Neural cell (in vitro differentiated cells): ENCODE data around the gene FOXE3. TPM values are rescaled to one million over a fixed set of nuclear protein-coding genes. Genes with fewer than 3 reads are reported as not detected.

Source experiments
- H2AFZ ChIP-seq: fragments of 200-600, 300-800 bp; sonication (generic), shearing (Covaris generic); 2 replicates; pipeline ENCODE4 v1.6.0; 2014; ENCODE audit warnings: low read depth, mild to moderate bottlenecking, antibody characterized with exemption, low read length, moderate library complexity
- H3F3A ChIP-seq: fragments of 200-600 bp; shearing (Covaris generic); 2 replicates; pipeline ENCODE4 v1.6.1; 2016; ENCODE audit warnings: mild to moderate bottlenecking, moderate library complexity, mixed read lengths, antibody characterized with exemption, low read length; ENCODE audit not compliant: insufficient read depth, poor library complexity, severe bottlenecking
- H3K27ac ChIP-seq: fragments of 200-600, 300-800 bp; sonication (generic), shearing (Covaris generic); 2 replicates; pipeline ENCODE4 v1.5.1; 2014; ENCODE audit warnings: mild to moderate bottlenecking, low read length, moderate library complexity
- H3K27me3 ChIP-seq: fragments of 300-800, 200-600 bp; sonication (generic), shearing (Covaris generic); 2 replicates; pipeline ENCODE4 v1.6.0; 2014; ENCODE audit warnings: mild to moderate bottlenecking, low read depth, low read length, moderate library complexity; ENCODE audit not compliant: insufficient read depth
- H3K36me3 ChIP-seq: fragments of 300-800, 200-600 bp; sonication (generic), shearing (Covaris generic); 2 replicates; pipeline ENCODE4 v1.5.1; 2014; ENCODE audit warnings: mild to moderate bottlenecking, antibody characterized with exemption, low read length, moderate library complexity; ENCODE audit not compliant: insufficient read depth
- H3K4me2 ChIP-seq: fragments of 300-800, 200-600 bp; sonication (generic), shearing (Covaris generic); 2 replicates; pipeline ENCODE4 v1.6.0; 2014; ENCODE audit warnings: mild to moderate bottlenecking, low read length
- H3K4me3 ChIP-seq: fragments of 300-800, 200-600 bp; sonication (generic), shearing (Covaris generic); 2 replicates; pipeline ENCODE4 v1.5.1; 2014; ENCODE audit warnings: mild to moderate bottlenecking, low read length, moderate library complexity
- H3K79me2 ChIP-seq: fragments of 200-600 bp; shearing (Covaris generic); replicated peaks from 2 replicates; pipeline ENCODE4 v1.6.0; 2014; ENCODE audit warnings: mild to moderate bottlenecking, low read length, moderate library complexity; ENCODE audit not compliant: insufficient read depth
- H3K9ac ChIP-seq: fragments of 300-800, 200-600 bp; sonication (generic), shearing (Covaris generic); 2 replicates; pipeline ENCODE4 v1.6.1; 2016; ENCODE audit warnings: mild to moderate bottlenecking, low read length, mixed read lengths
- H3K9me2 ChIP-seq: fragments of 200-600 bp; shearing (Covaris generic); 2 replicates; pipeline ENCODE4 v1.6.1; 2016; ENCODE audit warnings: mild to moderate bottlenecking, low read length, mixed read lengths; ENCODE audit not compliant: insufficient read depth
- H3K9me3 ChIP-seq: fragments of 200-600, 300-800 bp; sonication (generic), shearing (Covaris generic); 2 replicates; pipeline ENCODE4 v1.6.1; 2016; ENCODE audit warnings: mild to moderate bottlenecking, mixed run types, low read length, moderate library complexity, mixed read lengths
- H4K20me1 ChIP-seq: fragments of 200-600 bp; shearing (Covaris generic); 2 replicates; pipeline ENCODE4 v1.6.1; 2016; ENCODE audit warnings: mild to moderate bottlenecking, mixed run types; ENCODE audit not compliant: insufficient read depth
- CTCF ChIP-seq: fragments of 450-650 bp; IDR thresholded peaks from 2 replicates; pipeline ENCODE4 v1.5.1; 2014; ENCODE audit warnings: antibody characterized with exemption, mild to moderate bottlenecking, moderate library complexity; ENCODE audit not compliant: poor library complexity, severe bottlenecking
- EP300 ChIP-seq: fragments of 450-650 bp; conservative IDR thresholded peaks from 2 replicates; pipeline ENCODE4 v1.6.1; 2014; ENCODE audit warnings: antibody characterized with exemption, mild to moderate bottlenecking, moderate library complexity; ENCODE audit not compliant: poor library complexity, severe bottlenecking
- EZH2 ChIP-seq: fragments of 200-600, 300-800 bp; shearing (Covaris generic), sonication (generic); IDR thresholded peaks from 2 replicates; pipeline ENCODE4 v1.6.1; 2014; ENCODE audit warnings: antibody characterized with exemption, low read length, borderline replicate concordance, mild to moderate bottlenecking; ENCODE audit not compliant: insufficient read depth, poor library complexity, severe bottlenecking
- MXI1 ChIP-seq: fragments of 450-650 bp; conservative IDR thresholded peaks from 2 replicates; pipeline ENCODE4 v1.6.1; 2014; ENCODE audit warnings: antibody characterized with exemption, mild to moderate bottlenecking; ENCODE audit not compliant: poor library complexity, severe bottlenecking
- POLR2AphosphoS5 ChIP-seq: IDR thresholded peaks from 2 replicates; pipeline ENCODE4 v1.6.1; 2012
- RAD21 ChIP-seq: fragments of 450-650 bp; conservative IDR thresholded peaks from 2 replicates; pipeline ENCODE4 v1.6.1; 2014; ENCODE audit warnings: antibody characterized with exemption, mild to moderate bottlenecking, moderate library complexity
- SMC3 ChIP-seq: fragments of 450-650 bp; conservative IDR thresholded peaks from 2 replicates; pipeline ENCODE4 v1.6.1; 2014; ENCODE audit warnings: antibody characterized with exemption, mild to moderate bottlenecking, moderate library complexity; ENCODE audit not compliant: poor library complexity
- TAF1 ChIP-seq: IDR thresholded peaks from 2 replicates; pipeline ENCODE4 v1.6.1; 2012; ENCODE audit warnings: low read depth
- polyA plus RNA-seq: library from polyadenylated mRNA; depleted of rRNA; stranded (reverse); fragments of >200 nt; gene quantifications from 2 replicates; pipeline ENCODE4 v1.2.3, GENCODE V29; 2014
- TF ChIP-seq, protein P1 (sequence below): IDR thresholded peaks from 2 replicates; pipeline ENCODE4 v1.6.1; 2012; ENCODE audit warnings: borderline replicate concordance

The FOXE3 gene
- polyA plus RNA-seq, 1 donor from 2014 or later: not detected

DNA sequence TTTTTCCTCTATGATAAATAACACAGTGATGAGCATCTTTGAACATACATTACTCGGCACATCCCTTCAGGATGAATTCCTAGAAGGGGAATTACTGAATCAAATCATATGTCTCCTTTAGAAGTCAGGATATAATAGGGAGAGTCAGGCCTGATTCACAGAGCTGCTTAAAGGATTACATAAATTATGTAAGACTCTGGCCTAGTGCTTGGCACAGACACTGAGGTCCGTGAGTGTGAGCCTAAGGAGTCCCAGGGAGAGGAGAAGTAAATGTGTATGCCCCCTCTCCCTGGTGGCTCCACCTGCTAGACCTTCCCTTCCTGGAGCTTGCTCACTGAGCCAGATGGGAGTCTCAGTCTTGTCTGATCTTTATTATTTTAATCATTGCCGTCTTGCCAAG, 8.6 kb upstream of the FOXE3 start:
- H3K79me2 ChIP-seq: no peaks in the 10 kb centered on the region
- no peak overlapping the region for H2AFZ ChIP-seq

DNA sequence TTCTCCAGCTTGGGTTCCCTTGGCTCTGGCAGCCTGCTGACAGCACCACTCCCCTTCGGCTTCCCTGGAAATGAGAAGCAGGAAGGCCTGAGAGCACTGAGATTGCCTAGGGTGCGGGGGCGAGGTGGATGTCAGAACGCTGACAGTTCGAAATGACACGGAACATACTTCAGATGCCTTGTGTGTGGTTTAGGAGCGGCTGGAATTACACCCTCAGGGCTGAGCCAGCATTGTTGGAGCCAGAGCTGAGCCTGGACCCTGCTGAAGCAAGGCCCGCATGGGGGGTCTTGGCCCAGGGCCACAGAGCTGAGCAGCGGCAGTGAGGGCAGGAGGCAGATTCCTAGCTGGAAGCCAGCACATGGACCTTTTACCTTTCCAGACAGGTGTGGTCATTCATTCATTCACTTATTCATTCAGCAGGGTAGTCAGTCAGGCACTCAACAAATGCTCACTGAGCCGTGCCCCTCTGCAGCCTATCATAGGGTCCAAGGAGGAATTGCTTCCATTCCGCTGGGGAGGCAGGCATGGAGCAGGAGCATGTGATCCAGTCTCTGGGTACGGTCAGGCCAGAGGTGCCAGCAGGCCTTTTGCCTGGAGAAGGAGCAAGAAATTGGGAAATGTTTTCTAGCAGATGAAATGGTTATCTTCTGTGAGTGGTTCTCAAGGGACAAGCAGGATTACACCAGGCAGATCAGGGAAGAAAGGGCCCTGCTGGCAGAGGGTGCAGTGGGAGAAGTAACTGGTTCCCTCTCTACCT, 6.6 kb upstream of the FOXE3 start:
- Histone ChIP-seq H3K9me3 (no peaks in the 10 kb centered on the region), H2AFZ (no peak overlapping the region), H3K36me3 (no peaks in the 10 kb centered on the region), H3K9me2 (no peaks in the 10 kb centered on the region), H4K20me1 (no peaks in the 10 kb centered on the region), H3K79me2 (no peaks in the 10 kb centered on the region), H3K4me2 (no peak overlapping the region), H3K27me3 (peaks cover 9% of the 10 kb centered on the region), H3F3A (no peaks in the 10 kb centered on the region), H3K27ac (no peak overlapping the region), H3K9ac (no peak overlapping the region), H3K4me3 (no peak overlapping the region)
- TF ChIP-seq RAD21 (no peak), EZH2 (no peak), SMC3 (no peak), MXI1 (no peak), EP300 (no peak)
- TF ChIP-seq, protein P1, sequence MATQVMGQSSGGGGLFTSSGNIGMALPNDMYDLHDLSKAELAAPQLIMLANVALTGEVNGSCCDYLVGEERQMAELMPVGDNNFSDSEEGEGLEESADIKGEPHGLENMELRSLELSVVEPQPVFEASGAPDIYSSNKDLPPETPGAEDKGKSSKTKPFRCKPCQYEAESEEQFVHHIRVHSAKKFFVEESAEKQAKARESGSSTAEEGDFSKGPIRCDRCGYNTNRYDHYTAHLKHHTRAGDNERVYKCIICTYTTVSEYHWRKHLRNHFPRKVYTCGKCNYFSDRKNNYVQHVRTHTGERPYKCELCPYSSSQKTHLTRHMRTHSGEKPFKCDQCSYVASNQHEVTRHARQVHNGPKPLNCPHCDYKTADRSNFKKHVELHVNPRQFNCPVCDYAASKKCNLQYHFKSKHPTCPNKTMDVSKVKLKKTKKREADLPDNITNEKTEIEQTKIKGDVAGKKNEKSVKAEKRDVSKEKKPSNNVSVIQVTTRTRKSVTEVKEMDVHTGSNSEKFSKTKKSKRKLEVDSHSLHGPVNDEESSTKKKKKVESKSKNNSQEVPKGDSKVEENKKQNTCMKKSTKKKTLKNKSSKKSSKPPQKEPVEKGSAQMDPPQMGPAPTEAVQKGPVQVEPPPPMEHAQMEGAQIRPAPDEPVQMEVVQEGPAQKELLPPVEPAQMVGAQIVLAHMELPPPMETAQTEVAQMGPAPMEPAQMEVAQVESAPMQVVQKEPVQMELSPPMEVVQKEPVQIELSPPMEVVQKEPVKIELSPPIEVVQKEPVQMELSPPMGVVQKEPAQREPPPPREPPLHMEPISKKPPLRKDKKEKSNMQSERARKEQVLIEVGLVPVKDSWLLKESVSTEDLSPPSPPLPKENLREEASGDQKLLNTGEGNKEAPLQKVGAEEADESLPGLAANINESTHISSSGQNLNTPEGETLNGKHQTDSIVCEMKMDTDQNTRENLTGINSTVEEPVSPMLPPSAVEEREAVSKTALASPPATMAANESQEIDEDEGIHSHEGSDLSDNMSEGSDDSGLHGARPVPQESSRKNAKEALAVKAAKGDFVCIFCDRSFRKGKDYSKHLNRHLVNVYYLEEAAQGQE: no peak

More for the DNA sequence above, 8.6 kb upstream of the FOXE3 start:
- Histone ChIP-seq H3K4me3 (no peak overlapping the region), H3K27ac (no peak overlapping the region), H3K9me3 (no peaks in the 10 kb centered on the region), H3K4me2 (no peak overlapping the region), H3K9me2 (no peaks in the 10 kb centered on the region), H3K9ac (no peak overlapping the region), H4K20me1 (no peaks in the 10 kb centered on the region), H3K36me3 (no peaks in the 10 kb centered on the region), H3F3A (no peaks in the 10 kb centered on the region), H3K27me3 (no peaks in the 10 kb centered on the region)
- TF ChIP-seq MXI1 (no peak), POLR2AphosphoS5 (no peak), TAF1 (no peak), EP300 (no peak), CTCF (no peak)
